Measurements from ENCODE around the gene CACNA1B.
"Not testable (repeated sequence)": the region's sequence is repeated elsewhere in the genome, so short reads cannot be mapped to it uniquely, and the experiment has no call there.

DNA sequence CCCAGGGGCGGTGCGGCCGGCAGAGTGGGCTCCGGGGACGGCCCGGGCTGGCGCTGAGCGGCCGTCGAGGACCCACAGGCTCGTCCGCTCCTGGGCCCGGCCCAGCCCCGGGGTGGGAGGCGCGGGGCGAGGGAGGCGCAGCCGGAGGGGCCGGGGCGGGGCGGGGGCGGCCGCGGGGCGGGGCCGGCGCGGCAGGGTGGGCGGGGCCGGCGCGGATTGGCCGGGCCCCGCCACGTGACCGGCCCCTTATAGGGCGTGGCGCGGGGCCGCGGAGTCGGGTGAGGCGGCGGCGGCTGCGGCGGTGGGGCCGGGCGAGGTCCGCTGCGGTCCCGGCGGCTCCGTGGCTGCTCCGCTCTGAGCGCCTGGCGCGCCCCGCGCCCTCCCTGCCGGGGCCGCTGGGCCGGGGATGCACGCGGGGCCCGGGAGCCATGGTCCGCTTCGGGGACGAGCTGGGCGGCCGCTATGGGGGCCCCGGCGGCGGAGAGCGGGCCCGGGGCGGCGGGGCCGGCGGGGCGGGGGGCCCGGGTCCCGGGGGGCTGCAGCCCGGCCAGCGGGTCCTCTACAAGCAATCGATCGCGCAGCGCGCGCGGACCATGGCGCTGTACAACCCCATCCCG, at the start of gene CACNA1B:
- TF ChIP-seq, protein P1, sequence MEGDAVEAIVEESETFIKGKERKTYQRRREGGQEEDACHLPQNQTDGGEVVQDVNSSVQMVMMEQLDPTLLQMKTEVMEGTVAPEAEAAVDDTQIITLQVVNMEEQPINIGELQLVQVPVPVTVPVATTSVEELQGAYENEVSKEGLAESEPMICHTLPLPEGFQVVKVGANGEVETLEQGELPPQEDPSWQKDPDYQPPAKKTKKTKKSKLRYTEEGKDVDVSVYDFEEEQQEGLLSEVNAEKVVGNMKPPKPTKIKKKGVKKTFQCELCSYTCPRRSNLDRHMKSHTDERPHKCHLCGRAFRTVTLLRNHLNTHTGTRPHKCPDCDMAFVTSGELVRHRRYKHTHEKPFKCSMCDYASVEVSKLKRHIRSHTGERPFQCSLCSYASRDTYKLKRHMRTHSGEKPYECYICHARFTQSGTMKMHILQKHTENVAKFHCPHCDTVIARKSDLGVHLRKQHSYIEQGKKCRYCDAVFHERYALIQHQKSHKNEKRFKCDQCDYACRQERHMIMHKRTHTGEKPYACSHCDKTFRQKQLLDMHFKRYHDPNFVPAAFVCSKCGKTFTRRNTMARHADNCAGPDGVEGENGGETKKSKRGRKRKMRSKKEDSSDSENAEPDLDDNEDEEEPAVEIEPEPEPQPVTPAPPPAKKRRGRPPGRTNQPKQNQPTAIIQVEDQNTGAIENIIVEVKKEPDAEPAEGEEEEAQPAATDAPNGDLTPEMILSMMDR (IDR thresholded peaks at IDR 0.05; ENCODE audit: low read length): not testable (repeated sequence)
- not testable (repeated sequence) for TF ChIP-seq EZH2 (optimal IDR thresholded peaks at IDR 0.05; ENCODE audit: low read depth, low read length)
